Gastroesophageal sphincter (tissue), 4 donors: Measurements from ENCODE around the gene SMARCC1. TPM values are rescaled to one million over a fixed set of nuclear protein-coding genes. Genes with fewer than 3 reads are reported as not detected.

Experiments
- ATAC-seq: fragments of 150-250 bp; one replicate; pipeline ENCODE4 v1.9.1; 2016; ENCODE audit warnings: mild to moderate bottlenecking, moderate library complexity
- H3K27ac ChIP-seq, 4 donors: fragments of 200-600 bp; sonication (generic) in 3 of 4; 1 replicate in 3 of 4; 2 replicates in 1 of 4; pipeline ENCODE4 v1.5.1; 2016 to 2019
- H3K27me3 ChIP-seq: fragments of 200-600 bp; sonication (generic); one replicate; pipeline ENCODE4 v1.5.1; 2019
- H3K36me3 ChIP-seq, 2 donors: fragments of 200-600 bp; sonication (generic); one replicate each; pipeline ENCODE4 v1.5.1; 2019; ENCODE audit warnings: control low read depth in 1 of 2
- H3K4me1 ChIP-seq, 3 donors: fragments of 200-600 bp; sonication (generic); 1 replicate in 2 of 3; 2 replicates in 1 of 3; pipeline ENCODE4 v1.5.1; 2016 to 2019; ENCODE audit warnings: control low read depth in 2 of 3
- H3K4me3 ChIP-seq, 2 donors: fragments of 200-600 bp; sonication (generic); one replicate each; pipeline ENCODE4 v1.5.1; 2019; ENCODE audit warnings: mild to moderate bottlenecking in 1 of 2, moderate library complexity in 1 of 2
- H3K9me3 ChIP-seq, 3 donors: fragments of 200-600 bp; sonication (generic); one replicate each; pipeline ENCODE4 v1.5.1; 2017 to 2019; ENCODE audit warnings: control low read depth in 2 of 3
- CTCF ChIP-seq, 4 experiments: fragments of 200-600 bp in 2 of 4; fragments of 450-650 bp in 2 of 4; sonication (generic) in 1 of 4; IDR thresholded peaks; one replicate each; pipeline ENCODE4 v1.5.1; 2017 to 2019; ENCODE audit warnings: antibody characterized with exemption in 4 of 4, mild to moderate bottlenecking in 2 of 4, moderate library complexity in 2 of 4
- EP300 ChIP-seq: sonication (generic); formaldehyde crosslinking; IDR thresholded peaks from one replicate; pipeline ENCODE4 v1.6.1; 2017; ENCODE audit warnings: antibody characterized with exemption, mild to moderate bottlenecking
- POLR2A ChIP-seq, 2 donors: fragments of 450-650 bp; IDR thresholded peaks; one replicate each; pipeline ENCODE4 v1.6.1; 2017; ENCODE audit warnings: antibody characterized with exemption in 2 of 2, mild to moderate bottlenecking in 2 of 2, moderate library complexity in 1 of 2
- POLR2AphosphoS5 ChIP-seq: sonication (generic); formaldehyde crosslinking; IDR thresholded peaks from one replicate; pipeline ENCODE4 v1.6.1; 2017; ENCODE audit warnings: antibody characterized with exemption
- WGBS, 2 donors: methylation state at CpG; one replicate each; pipeline ENCODE4 v1.1.5; 2018; ENCODE audit warnings: low coverage in 1 of 2; 5-methylcytosine and 5-hydroxymethylcytosine counted together
- total RNA-seq, 4 donors: library from RNA; depleted of rRNA; stranded (reverse); fragments of >200 nt; gene quantifications; one replicate each; pipeline ENCODE4 v1.1.0, GENCODE V29; 2016

The SMARCC1 gene
- total RNA-seq, 4 donors from 2014 or later: 38.5 to 68.2 (median 49.1) TPM

GRCh38 chr3:47799733-47800132, 18.0 kb upstream of the SMARCC1 start:
- H3K4me3 ChIP-seq: no peak overlapping the region
- peaks cover 0 to 24% (median 14%) of the 10 kb centered on the region in 3 donors for H3K4me1 ChIP-seq
- ATAC-seq: no peak
- no peaks in the 10 kb centered on the region for H3K9me3 ChIP-seq
- H3K27me3 ChIP-seq: no peaks in the 10 kb centered on the region
- no peak overlapping the region for H3K27ac ChIP-seq
- TF ChIP-seq EP300 (no peak), POLR2AphosphoS5 (no peak), POLR2A (IDR thresholded peaks at IDR 0.05) (no peak), CTCF (IDR thresholded peaks at IDR 0.05) (no peak)
- no peaks in the 10 kb centered on the region for H3K36me3 ChIP-seq
- WGBS, 2 donors: 87% methylated on average over 3 of the region's 4 CpGs; no CpG with 5 or more reads in 1 of the 2 donors

DNA sequence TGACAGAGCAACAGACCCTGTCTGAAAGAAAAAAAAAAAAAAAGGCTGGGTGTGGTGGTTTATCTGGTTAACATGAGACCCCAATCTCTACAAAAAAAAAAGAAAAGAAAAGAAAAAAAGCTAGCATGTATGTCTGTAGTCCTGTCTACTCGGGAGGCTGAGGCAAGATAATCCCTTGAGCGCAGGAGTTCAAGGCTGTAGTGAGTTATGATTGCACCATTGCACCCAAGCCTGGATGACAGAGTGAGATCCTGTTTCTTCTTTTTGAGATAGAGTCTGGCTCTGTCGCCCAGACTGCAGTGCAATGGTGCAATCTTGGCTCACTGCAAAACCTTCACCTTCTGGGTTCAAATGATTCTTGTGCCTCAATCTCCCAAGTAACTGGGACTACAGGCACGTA, 12.9 kb upstream of the SMARCC1 start:
- H3K9me3 ChIP-seq: no peaks in the 10 kb centered on the region
- ATAC-seq: no peak
- H3K36me3 ChIP-seq: no peaks in the 10 kb centered on the region
- no peak overlapping the region for H3K27ac ChIP-seq
- no peaks in the 10 kb centered on the region for H3K27me3 ChIP-seq
- TF ChIP-seq POLR2AphosphoS5: no peak
- no peak for TF ChIP-seq EP300
- no peak for TF ChIP-seq CTCF (IDR thresholded peaks at IDR 0.05)
- TF ChIP-seq POLR2A (IDR thresholded peaks at IDR 0.05): no peak
- H3K4me3 ChIP-seq: no peak overlapping the region
- no peaks in the 10 kb centered on the region for H3K4me1 ChIP-seq
- WGBS, 2 donors: 69 to 71% methylated on average over 2 to 4 of the region's 4 CpGs

DNA sequence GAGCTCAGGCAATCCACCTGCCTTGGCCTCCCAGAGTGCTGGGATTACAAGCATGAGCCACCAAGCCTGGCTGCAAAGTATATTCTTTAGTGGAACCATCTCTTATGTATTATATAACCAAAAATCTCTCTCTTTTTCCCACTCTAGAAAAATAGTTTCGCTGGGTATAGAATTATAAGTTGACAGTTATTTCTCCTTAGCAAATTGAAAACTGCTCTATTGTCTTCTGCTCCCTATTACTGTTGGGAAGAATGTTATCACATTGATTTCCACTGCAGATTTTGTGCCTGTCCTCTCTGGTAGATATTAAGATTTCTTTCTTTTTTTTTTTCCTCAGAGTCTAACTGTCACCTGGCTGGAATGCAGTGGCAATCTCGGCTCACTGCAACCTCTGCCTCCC, 11.0 kb upstream of the SMARCC1 start:
- peaks cover 0 to 4% (median 0%) of the 10 kb centered on the region in 3 donors for H3K4me1 ChIP-seq
- H3K4me3 ChIP-seq: no peak overlapping the region
- no peaks in the 10 kb centered on the region for H3K9me3 ChIP-seq
- no peak overlapping the region for H3K27ac ChIP-seq
- H3K27me3 ChIP-seq: no peaks in the 10 kb centered on the region
- no peak for ATAC-seq
- no peaks in the 10 kb centered on the region for H3K36me3 ChIP-seq
- TF ChIP-seq POLR2AphosphoS5 (no peak), POLR2A (IDR thresholded peaks at IDR 0.05) (no peak), CTCF (IDR thresholded peaks at IDR 0.05) (no peak), EP300 (no peak)
- WGBS, 2 donors: 88 to 100% methylated on average over 1 to 2 of the region's 2 CpGs

DNA sequence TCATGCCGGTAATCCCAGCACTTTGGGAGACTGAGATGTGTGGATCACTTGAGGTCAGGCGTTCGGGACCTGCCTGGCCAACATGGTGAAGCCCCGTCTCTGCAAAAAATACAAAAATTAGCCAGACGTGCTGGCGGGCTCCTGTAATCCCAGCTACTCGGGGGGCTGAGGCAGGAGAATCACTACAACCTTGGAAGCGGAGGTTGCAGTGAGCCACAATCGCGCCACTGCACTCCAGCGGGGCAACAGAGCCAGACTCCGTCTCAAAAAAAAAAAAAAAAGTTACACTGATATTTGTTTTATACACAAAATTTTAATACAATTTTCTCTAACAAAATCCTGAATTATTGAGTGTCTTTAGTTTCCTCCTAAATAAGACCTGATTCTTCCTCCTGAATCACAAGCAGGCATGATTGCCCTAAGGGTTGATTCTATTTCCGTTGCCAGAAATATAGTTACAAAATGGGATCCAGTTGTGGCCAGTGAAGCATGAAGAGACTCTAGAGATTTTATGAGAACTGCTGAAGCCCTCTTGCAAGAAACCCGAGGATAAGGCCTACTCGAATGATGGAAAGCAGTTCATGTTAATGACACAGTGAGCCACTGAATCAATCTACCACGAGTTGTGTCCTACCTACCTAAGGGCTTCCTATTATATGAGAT, 9.6 kb upstream of the SMARCC1 start:
- Histone ChIP-seq H3K27me3 (no peaks in the 10 kb centered on the region), H3K4me3 (no peak overlapping the region), H3K36me3 (no peaks in the 10 kb centered on the region), H3K27ac (no peak overlapping the region), H3K9me3 (no peaks in the 10 kb centered on the region), H3K4me1 (peaks cover 0 to 4% (median 0%) of the 10 kb centered on the region in 3 donors)
- no peak for TF ChIP-seq EP300
- TF ChIP-seq POLR2AphosphoS5: no peak
- no peak for TF ChIP-seq POLR2A (IDR thresholded peaks at IDR 0.05)
- no peak for TF ChIP-seq CTCF (IDR thresholded peaks at IDR 0.05)
- 73 to 91% methylated on average over 4 to 9 of the region's 16 CpGs for WGBS, 2 donors
- ATAC-seq: no peak

DNA sequence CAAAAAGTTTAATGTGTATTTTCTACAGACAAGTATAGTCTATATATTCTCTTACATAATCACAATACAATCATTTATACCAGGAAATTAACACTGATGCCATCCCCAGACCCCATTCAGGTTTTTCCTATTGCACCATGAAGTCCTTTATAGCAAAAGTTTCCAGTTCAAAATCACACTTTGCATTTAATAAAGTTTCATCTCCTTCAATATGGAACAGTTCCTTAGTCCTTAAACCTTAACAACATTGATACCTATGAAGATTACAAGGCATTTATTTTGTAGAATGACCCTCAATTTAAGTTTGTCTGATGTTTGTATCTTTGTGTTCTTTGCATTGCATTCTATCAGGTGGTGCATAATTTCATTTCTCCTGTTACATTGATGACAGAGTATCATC, 2.0 kb upstream of the SMARCC1 start:
- Histone ChIP-seq H3K4me3 (no peak overlapping the region), H3K4me1 (peaks cover 0 to 35% (median 14%) of the 10 kb centered on the region in 3 donors), H3K9me3 (no peaks in the 10 kb centered on the region), H3K36me3 (no peaks in the 10 kb centered on the region), H3K27me3 (no peaks in the 10 kb centered on the region), H3K27ac (no peak overlapping the region)
- ATAC-seq: no peak
- TF ChIP-seq EP300 (no peak), CTCF (IDR thresholded peaks at IDR 0.05) (no peak), POLR2A (IDR thresholded peaks at IDR 0.05) (no peak), POLR2AphosphoS5 (no peak)
